HG03521 (cell line): Measurements from ENCODE around the gene LARP1.
A peak's percentile ranks its signal among the peaks of the same experiment; 100 is the strongest.

ENCODE experiments used
- ATAC-seq: cut with Tn5 transposase; IDR thresholded peaks from one replicate; pipeline ENCODE4 v1.9.1; 2021; ENCODE audit warnings: mild to moderate bottlenecking, moderate library complexity; ENCODE audit not compliant: unreplicated experiment

Gene LARP1

GRCh38 chr5:154850255-154851062, 95.3 kb downstream of the LARP1 start, which contains the start of gene FAXDC2:
TSS of gene FAXDC2 (minus strand) at chr5:154850603. CDS start at chr5:154838178, 12,425 bp downstream.
- no peak for ATAC-seq

- ATAC-seq, result no peak
These were observed 96.2 kb downstream of the LARP1 start for GRCh38 chr5:154851351-154851750.

- peak; percentile 55 for ATAC-seq
These were observed 102.5 kb downstream of the LARP1 start for GRCh38 chr5:154857530-154858296.

GRCh38 chr5:154858297-154858971, 103.3 kb downstream of the LARP1 start, which contains the start of gene CNOT8:
TSS of gene CNOT8 (plus strand) at chr5:154858627. CDS start at chr5:154863279, 4,652 bp downstream.
- ATAC-seq, result peak; percentile 78

- ATAC-seq, result no peak
These were observed 104.0 kb downstream of the LARP1 start for GRCh38 chr5:154858972-154859871.

DNA sequence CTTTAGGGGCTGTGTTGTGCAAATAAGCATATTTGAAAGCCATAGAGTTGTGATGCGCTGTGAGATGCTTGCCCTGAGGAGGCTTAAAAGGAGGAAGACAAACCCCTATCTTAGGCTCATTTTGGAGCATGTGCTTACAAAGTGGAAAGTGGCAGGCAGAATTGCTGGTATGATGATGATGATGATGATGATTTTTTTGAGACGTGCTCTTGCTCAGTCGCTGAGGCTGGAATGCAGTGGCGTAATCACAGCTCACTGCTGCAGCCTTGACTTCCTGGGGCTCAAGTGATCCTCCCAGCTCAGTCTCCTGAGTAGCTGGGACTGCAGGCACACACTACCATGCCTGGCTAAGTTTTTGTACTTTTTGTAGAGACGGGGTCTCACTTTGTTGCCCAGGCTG, 104.9 kb downstream of the LARP1 start:
- no peak for ATAC-seq

DNA sequence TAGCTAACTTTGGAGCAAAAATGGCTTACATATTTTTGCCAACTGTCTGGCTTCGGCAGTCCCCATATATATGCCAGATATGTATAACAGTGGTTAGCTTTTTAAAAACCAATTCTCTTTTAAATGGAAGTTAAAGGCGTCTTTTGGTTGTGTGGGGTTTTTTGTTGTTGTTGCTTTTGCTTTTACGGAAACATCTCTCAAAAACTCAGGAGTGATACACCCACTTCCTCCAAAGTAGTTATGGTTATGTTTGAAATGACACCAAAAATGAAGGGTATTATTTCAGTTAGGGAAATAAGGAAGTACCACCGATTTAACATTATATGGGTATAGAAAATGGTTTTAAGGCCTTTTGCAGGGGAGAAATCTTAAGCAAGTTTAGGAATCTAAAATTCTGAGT, 105.6 kb downstream of the LARP1 start:
- ATAC-seq, result no peak

- ATAC-seq, result no peak
These were observed 106.8 kb downstream of the LARP1 start for GRCh38 chr5:154861946-154862345.

DNA sequence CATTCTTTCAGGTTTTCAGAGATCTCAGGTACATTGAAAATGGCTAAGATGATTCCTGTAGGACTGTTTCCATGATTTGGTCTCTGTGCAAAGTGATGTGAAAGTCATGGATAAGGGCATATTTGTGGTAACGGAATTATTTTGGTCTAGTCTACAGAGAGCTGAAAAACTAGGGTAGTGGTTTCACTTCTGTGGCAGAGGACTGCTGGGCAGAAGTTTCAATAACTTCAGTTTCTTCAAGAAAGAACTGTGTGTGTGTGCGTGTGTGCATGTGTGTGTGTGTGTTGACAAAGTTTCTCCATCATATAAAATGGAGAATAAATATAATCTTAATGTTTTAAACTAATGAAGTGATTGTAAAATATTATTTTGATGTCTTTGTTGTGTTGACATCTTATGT, 107.6 kb downstream of the LARP1 start:
- ATAC-seq, result no peak

- ATAC-seq, result no peak
These were observed 108.3 kb downstream of the LARP1 start for GRCh38 chr5:154863291-154864080.

DNA sequence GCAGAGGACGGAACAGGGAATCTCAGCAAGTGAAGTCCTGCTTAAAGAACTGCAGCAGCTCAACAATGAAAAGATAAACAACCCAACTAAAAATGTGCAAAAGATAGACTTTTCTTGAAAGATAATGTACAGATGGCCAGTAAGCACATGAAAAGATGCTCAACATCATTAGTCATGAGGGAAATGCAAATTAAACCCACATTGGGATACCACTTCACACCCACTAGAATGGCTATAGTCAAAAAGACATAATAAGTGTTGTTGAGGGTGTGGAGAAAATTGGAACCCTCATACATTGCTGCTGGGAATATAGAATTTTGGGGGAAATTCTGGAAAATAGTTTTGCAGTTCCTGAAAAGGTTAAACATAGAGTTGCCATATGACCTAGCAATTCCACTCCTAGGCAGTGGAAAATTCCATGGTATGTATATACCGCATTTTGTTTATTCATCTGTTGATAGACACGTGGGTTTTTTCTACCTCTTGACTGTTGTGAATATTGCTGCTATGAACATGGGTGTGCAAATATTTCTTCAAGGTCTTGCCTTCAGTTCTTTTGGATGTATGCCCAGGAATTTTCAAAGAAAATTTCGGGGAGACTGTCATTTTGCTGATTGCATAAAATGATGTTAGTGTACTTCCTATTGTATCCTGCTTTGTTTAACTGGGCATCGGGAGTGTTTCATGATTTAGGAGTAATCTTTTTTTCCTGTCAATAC, 110.4 kb downstream of the LARP1 start:
- ATAC-seq, result no peak

- no peak for ATAC-seq
These were observed 111.7 kb downstream of the LARP1 start for GRCh38 chr5:154866841-154867240.
